IMR-90 (cell line): Measurements from ENCODE around the gene CARNS1. TPM values are rescaled to one million over a fixed set of nuclear protein-coding genes. Genes with fewer than 3 reads are reported as not detected.
A peak's percentile ranks its signal among the peaks of the same experiment; 100 is the strongest.

Experiments
- ATAC-seq: fragments of 200-7000 bp; cut with Tn5 transposase; 2 replicates; pipeline ENCODE4 v1.9.1; 2020; ENCODE audit warnings: low read depth, mild to moderate bottlenecking, moderate library complexity
- BruUV-seq: library from RNA; stranded (reverse); fragments of 400-500 nt; replicated peaks from 2 replicates; lab custom pipeline; 2021; lab: Mats Ljungman, UMichigan
- CTCF ChIA-PET: fragments of 300-600 bp; formaldehyde crosslinking; extraction: SDS; loops from one replicate; lab custom pipeline; 2021; ENCODE audit warnings: antibody characterized with exemption; lab: Yijun Ruan, JAX
- POLR2A ChIA-PET: fragments of 300-600 bp; sonication (Branson Sonifier 250); formaldehyde crosslinking; loops from one replicate; lab custom pipeline; 2022; ENCODE audit warnings: antibody characterized with exemption; ENCODE audit not compliant: unreplicated experiment; lab: Charles Lee
- DNase-seq: peaks from one replicate; pipeline ENCODE4 v3.0.0; 2013
- H2AFZ ChIP-seq: replicated peaks from 2 replicates; pipeline ENCODE3; 2013; ENCODE audit warnings: low read length, mild to moderate bottlenecking; ENCODE audit not compliant: poor library complexity
- H2AK5ac ChIP-seq: 2 replicates; pipeline ENCODE4 v1.6.1; 2013; ENCODE audit warnings: low read depth, low read length, inconsistent platforms
- H2AK9ac ChIP-seq: replicated peaks from 2 replicates; pipeline ENCODE3; 2013; ENCODE audit warnings: mild to moderate bottlenecking, low read depth, low read length, moderate library complexity; ENCODE audit not compliant: poor library complexity
- H2BK120ac ChIP-seq: 2 replicates; pipeline ENCODE4 v1.6.1; 2013; ENCODE audit warnings: low read depth, low read length, inconsistent platforms
- H2BK15ac ChIP-seq: 3 replicates; pipeline ENCODE4 v1.6.1; 2013; ENCODE audit warnings: low read depth, low read length, inconsistent platforms
- H2BK20ac ChIP-seq: 2 replicates; pipeline ENCODE4 v1.6.1; 2013; ENCODE audit warnings: low read depth, mild to moderate bottlenecking, inconsistent platforms, low read length, moderate library complexity
- H2BK5ac ChIP-seq: 2 replicates; pipeline ENCODE4 v1.6.1; 2013; ENCODE audit warnings: mild to moderate bottlenecking, low read depth, low read length, inconsistent platforms; ENCODE audit not compliant: poor library complexity, severe bottlenecking
- H3K14ac ChIP-seq: replicated peaks from 2 replicates; pipeline ENCODE4 v1.6.1; 2013; ENCODE audit warnings: low read depth, low read length, inconsistent platforms
- H3K18ac ChIP-seq: 2 replicates; pipeline ENCODE4 v1.6.1; 2013; ENCODE audit warnings: low read depth, low read length, control low read depth
- H3K23ac ChIP-seq: 2 replicates; pipeline ENCODE4 v1.6.1; 2013; ENCODE audit warnings: low read depth, low read length, inconsistent platforms
- H3K27ac ChIP-seq: 2 replicates; pipeline ENCODE4 v1.5.1; 2013; ENCODE audit warnings: mild to moderate bottlenecking, control low read depth, low read length; ENCODE audit not compliant: insufficient read depth
- H3K27me3 ChIP-seq: 2 replicates; pipeline ENCODE4 v1.6.1; 2013; ENCODE audit warnings: low read length; ENCODE audit not compliant: control insufficient read depth, insufficient read depth
- H3K36me3 ChIP-seq: 2 replicates; pipeline ENCODE4 v1.6.1; 2013; ENCODE audit warnings: low read length, mixed read lengths; ENCODE audit not compliant: control insufficient read depth, insufficient read depth
- H3K4ac ChIP-seq: 2 replicates; pipeline ENCODE4 v1.6.1; 2013; ENCODE audit warnings: low read depth, low read length, inconsistent platforms
- H3K4me1 ChIP-seq: 2 replicates; pipeline ENCODE4 v1.6.1; 2013; ENCODE audit warnings: low read length, mixed read lengths; ENCODE audit not compliant: control insufficient read depth, insufficient read depth
- H3K4me2 ChIP-seq: 2 replicates; pipeline ENCODE4 v1.6.1; 2013; ENCODE audit warnings: low read depth, mild to moderate bottlenecking, control low read depth, low read length, moderate library complexity
- H3K4me3 ChIP-seq: 2 replicates; pipeline ENCODE4 v1.5.1; 2013; ENCODE audit warnings: low read depth, mild to moderate bottlenecking, control low read depth, low read length, moderate library complexity; ENCODE audit not compliant: insufficient read depth
- H3K56ac ChIP-seq: 2 replicates; pipeline ENCODE4 v1.6.1; 2013; ENCODE audit warnings: low read length, inconsistent platforms; ENCODE audit not compliant: insufficient read depth; ENCODE audit errors: extremely low read depth
- H3K79me1 ChIP-seq, 2 experiments: 2 replicates each; pipeline ENCODE4 v1.6.1; 2013; ENCODE audit warnings: low read length in 2 of 2, inconsistent platforms in 1 of 2, low read depth in 1 of 2
- H3K9ac ChIP-seq: 2 replicates; pipeline ENCODE4 v1.6.1; 2013; ENCODE audit warnings: low read depth, low read length, control low read depth
- H3K9me1 ChIP-seq: 2 replicates; pipeline ENCODE4 v1.6.1; 2013; ENCODE audit warnings: low read length, inconsistent platforms; ENCODE audit not compliant: insufficient read depth
- H3K9me3 ChIP-seq: 2 replicates; pipeline ENCODE4 v1.6.1; 2013; ENCODE audit warnings: low read length; ENCODE audit not compliant: control insufficient read depth, insufficient read depth
- H4K20me1 ChIP-seq: 2 replicates; pipeline ENCODE4 v1.6.1; 2013; ENCODE audit warnings: low read length, inconsistent platforms; ENCODE audit not compliant: insufficient read depth
- H4K5ac ChIP-seq: 2 replicates; pipeline ENCODE4 v1.6.1; 2013; ENCODE audit warnings: mild to moderate bottlenecking, low read depth, low read length, control low read depth
- H4K8ac ChIP-seq, 2 experiments: 2 replicates each; pipeline ENCODE4 v1.6.1; 2013; ENCODE audit warnings: low read depth in 2 of 2, low read length in 2 of 2, control low read depth in 1 of 2, inconsistent platforms in 1 of 2
- H4K91ac ChIP-seq: 2 replicates; pipeline ENCODE4 v1.6.1; 2013; ENCODE audit warnings: low read depth, low read length, inconsistent platforms; ENCODE audit not compliant: insufficient read depth
- BHLHE40 ChIP-seq: fragments of 150-350 bp; IDR thresholded peaks from 2 replicates; pipeline ENCODE4 v1.6.1; 2016; ENCODE audit warnings: mild to moderate bottlenecking, low read depth, low read length
- CHD1 ChIP-seq: IDR thresholded peaks from 2 replicates; pipeline ENCODE4 v1.6.1; 2012; ENCODE audit warnings: low read depth, low read length, improper control_type of control experiment
- CTCF ChIP-seq: conservative IDR thresholded peaks from 2 replicates; pipeline ENCODE4 v1.5.1; 2012; ENCODE audit warnings: mild to moderate bottlenecking, low read depth, low read length, improper control_type of control experiment
- FOS ChIP-seq: fragments of 150-350 bp; IDR thresholded peaks from 2 replicates; pipeline ENCODE4 v1.6.1; 2016; ENCODE audit warnings: low read depth, low read length
- MAZ ChIP-seq: IDR thresholded peaks from 2 replicates; pipeline ENCODE4 v1.6.1; 2012; ENCODE audit warnings: low read depth, mild to moderate bottlenecking, low read length, improper control_type of control experiment, moderate library complexity, borderline replicate concordance
- MXI1 ChIP-seq: IDR thresholded peaks from 2 replicates; pipeline ENCODE4 v1.6.1; 2012; ENCODE audit warnings: low read depth, mild to moderate bottlenecking, low read length, moderate library complexity, borderline replicate concordance
- RCOR1 ChIP-seq: IDR thresholded peaks from 2 replicates; pipeline ENCODE4 v1.6.1; 2012; ENCODE audit warnings: mild to moderate bottlenecking, low read length, improper control_type of control experiment; ENCODE audit not compliant: insufficient replicate concordance
- WGBS, 2 experiments: methylation state at CpG; one replicate each; pipeline versions ENCODE4 v1.1.5 to v1.1.7; 2013; ENCODE audit warnings: missing lambda C conversion rate in 2 of 2; ENCODE audit not compliant: insufficient read length in 1 of 2; ENCODE audit errors: extremely low coverage in 2 of 2; 5-methylcytosine and 5-hydroxymethylcytosine counted together
- dilution Hi-C: fragments of 300-500 bp; cut with HindIII; formaldehyde crosslinking; loops from one replicate; pipeline ENCODE4 v1.14.3; 2018; ENCODE audit warnings: low sequenced_read_pairs; ENCODE audit not compliant: unreplicated experiment
- in situ Hi-C: fragments of 300-500 bp; cut with MboI; formaldehyde crosslinking; loops from 3 replicates; pipeline ENCODE4 v1.14.3; 2019; ENCODE audit warnings: low sequenced_read_pairs, inconsistent platforms, mixed read lengths
- intact Hi-C: fragments of 100-400 bp; cut with micrococcal nuclease; formaldehyde crosslinking; loops from 2 replicates; pipeline ENCODE4 v1.10.0; 2022
- polyA plus RNA-seq, 3 experiments: library from polyadenylated mRNA; depleted of rRNA; stranded (reverse); fragments of >200 nt; gene quantifications; 2 replicates each; pipeline ENCODE4 v1.2.3, GENCODE V29; 2012; ENCODE audit warnings: low replicate concordance in 1 of 3
- total RNA-seq: library from RNA; depleted of rRNA; stranded (reverse); fragments of >200 nt; gene quantifications from 2 replicates; pipeline ENCODE4 v1.2.3, GENCODE V29; 2012

CARNS1 gene
- total and polyA plus RNA-seq, 2 of the 4 experiments (the other 2 are of a cell fraction): under 0.01 to 0.32 TPM

- no peaks in the 10 kb centered on the region for H3K9me3 ChIP-seq
- H3K4ac ChIP-seq: peak overlapping the region; percentile 48; the same call in 1 of the 2 replicates
- no peaks in the 10 kb centered on the region for H3K79me1 ChIP-seq
- ATAC-seq (peak; percentile 99), DNase-seq (peak; percentile 80)
- CTCF ChIA-PET: interaction anchor here (1.8 kb wide), 1 partner anchor 19 kb away, joined by 7 read pairs; the partner anchor contains the start of gene PPP1CA
- H2BK15ac ChIP-seq: no peak overlapping the region
- H3K4me1 ChIP-seq: peaks cover 5% of the 10 kb centered on the region; the same call in 1 of the 2 replicates
- H2BK120ac ChIP-seq: no peak overlapping the region
- no peak overlapping the region for H2BK5ac ChIP-seq
- 2% methylated on average over 81 of the region's 97 CpGs; no CpG with 5 or more reads in 1 of the 2 experiments for WGBS, 2 experiments
- TF ChIP-seq MXI1 (peak; percentile 90), BHLHE40 (0 out of 2 replicates have a peak, but pooled peaks have one; percentile 38), CTCF (no peak), MAZ (peak; percentile 54; the same call in 1 of the 2 replicates), RCOR1 (no peak), FOS (no peak), CHD1 (no peak)
- peak overlapping the region; percentile 26; the same call in 1 of the 2 replicates for H4K91ac ChIP-seq
- peak overlapping the region in 1 of 2 experiments; percentile 74; a peak in 2 of 4 replicates for H4K8ac ChIP-seq
- H3K14ac ChIP-seq: no peak overlapping the region
- dilution Hi-C loops: no loop called here
- no TSS peak for BruUV-seq
- 0 out of 2 replicates have a peak overlapping the region, but pooled peaks have one; percentile 1 for H3K23ac ChIP-seq
- no peak overlapping the region for H3K56ac ChIP-seq
- H3K9me1 ChIP-seq: no peaks in the 10 kb centered on the region
- no peaks in the 10 kb centered on the region for H3K36me3 ChIP-seq
- H3K4me2 ChIP-seq: peak overlapping the region; percentile 72
- peak overlapping the region; percentile 53; the same call in 1 of the 2 replicates for H3K27ac ChIP-seq
- intact Hi-C loops: loop anchor here (5.0 kb wide), 1 partner anchor 61 kb away; the partner anchor contains the start of gene AIP
- no peak overlapping the region for H4K5ac ChIP-seq
- peak overlapping the region; percentile 94 for H2AK9ac ChIP-seq
- in situ Hi-C loops: no loop called here
- H3K4me3 ChIP-seq: peak overlapping the region; percentile 55
- H3K18ac ChIP-seq: no peak overlapping the region
- peak overlapping the region; percentile 99 for H2AFZ ChIP-seq
- H2AK5ac ChIP-seq: peak overlapping the region; percentile 73
- POLR2A ChIA-PET: no interaction called here
- H3K27me3 ChIP-seq: no peaks in the 10 kb centered on the region
- H2BK20ac ChIP-seq: no peak overlapping the region
- no peaks in the 10 kb centered on the region for H4K20me1 ChIP-seq
- peak overlapping the region; percentile 48; the same call in 1 of the 2 replicates for H3K9ac ChIP-seq
Measured at GRCh38 chr11:67420646-67421429, 5.4 kb downstream of the CARNS1 start.
